ENCODE data around the gene PIM3. TPM values are rescaled to one million over a fixed set of nuclear protein-coding genes. Genes with fewer than 3 reads are reported as not detected.
A peak's percentile ranks its signal among the peaks of the same experiment; 100 is the strongest.

Gene PIM3
- total and polyA plus RNA-seq, 4 donors: 14.5 to 44.0 (median 28.1) TPM

DNA sequence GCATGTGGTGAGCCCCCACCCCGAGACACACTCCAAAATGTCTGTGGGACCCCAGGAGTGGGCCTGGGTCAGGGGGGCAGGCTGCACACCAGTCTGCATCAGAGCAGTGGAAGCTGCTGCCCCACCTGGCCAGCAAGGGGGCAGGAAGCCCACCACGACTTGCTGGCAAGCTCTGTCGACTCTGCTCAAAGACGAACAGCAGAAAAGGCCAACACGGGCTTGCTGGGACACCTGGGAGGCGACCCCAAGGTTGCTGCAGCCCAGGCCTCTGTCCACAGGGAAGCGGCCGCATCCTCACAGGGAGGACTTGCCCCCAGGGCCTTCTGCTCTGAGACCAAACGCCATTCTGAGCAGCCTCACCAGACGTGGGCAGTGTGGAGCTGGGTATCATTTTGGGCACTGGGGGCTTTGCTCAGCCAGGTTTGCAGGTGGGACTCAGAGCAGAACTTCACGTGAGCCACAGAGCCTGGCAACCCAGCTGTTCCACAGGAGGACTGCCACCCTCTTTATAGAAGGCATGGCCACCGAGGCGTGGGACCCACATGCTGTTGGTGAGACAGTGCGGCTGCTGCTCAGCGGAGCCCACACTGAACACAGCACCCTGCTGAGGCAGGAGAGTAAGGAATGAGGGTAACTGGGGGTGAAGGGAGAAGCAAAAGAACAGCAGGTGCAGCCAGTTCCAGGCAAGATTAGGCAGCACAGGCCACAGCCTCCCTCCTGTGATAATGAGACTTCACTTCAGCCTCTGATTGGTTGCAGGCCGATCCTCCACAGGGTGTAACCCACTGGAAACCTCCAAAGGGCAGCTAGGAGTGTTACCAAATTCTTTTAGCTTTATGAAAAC, 41.0 kb downstream of the PIM3 start:
- H3K36me3 ChIP-seq (ENCODE audit: control insufficient read depth in 4 of 4, insufficient read depth in 3 of 4, low read depth in 1 of 4, low read length in 3 of 4): no peaks in the 10 kb centered on the region
- WGBS: 90% methylated on average over 16 of the region's 16 CpGs
- H3K27me3 ChIP-seq (ENCODE audit: control insufficient read depth in 4 of 4, insufficient read depth in 4 of 4, low read length in 3 of 4): no peaks in the 10 kb centered on the region
- peaks cover 0 to 3% (median 0%) of the 10 kb centered on the region in 4 donors for H3K4me1 ChIP-seq (ENCODE audit: control insufficient read depth in 4 of 4, insufficient read depth in 4 of 4, low read length in 3 of 4)
- TF ChIP-seq HNF4A (conservative IDR thresholded peaks at IDR 0.05): no peak
- no peak for TF ChIP-seq FOXA1 (IDR thresholded peaks at IDR 0.05)
- no peak for TF ChIP-seq ZBTB33 (IDR thresholded peaks at IDR 0.05)
- TF ChIP-seq, protein P1, sequence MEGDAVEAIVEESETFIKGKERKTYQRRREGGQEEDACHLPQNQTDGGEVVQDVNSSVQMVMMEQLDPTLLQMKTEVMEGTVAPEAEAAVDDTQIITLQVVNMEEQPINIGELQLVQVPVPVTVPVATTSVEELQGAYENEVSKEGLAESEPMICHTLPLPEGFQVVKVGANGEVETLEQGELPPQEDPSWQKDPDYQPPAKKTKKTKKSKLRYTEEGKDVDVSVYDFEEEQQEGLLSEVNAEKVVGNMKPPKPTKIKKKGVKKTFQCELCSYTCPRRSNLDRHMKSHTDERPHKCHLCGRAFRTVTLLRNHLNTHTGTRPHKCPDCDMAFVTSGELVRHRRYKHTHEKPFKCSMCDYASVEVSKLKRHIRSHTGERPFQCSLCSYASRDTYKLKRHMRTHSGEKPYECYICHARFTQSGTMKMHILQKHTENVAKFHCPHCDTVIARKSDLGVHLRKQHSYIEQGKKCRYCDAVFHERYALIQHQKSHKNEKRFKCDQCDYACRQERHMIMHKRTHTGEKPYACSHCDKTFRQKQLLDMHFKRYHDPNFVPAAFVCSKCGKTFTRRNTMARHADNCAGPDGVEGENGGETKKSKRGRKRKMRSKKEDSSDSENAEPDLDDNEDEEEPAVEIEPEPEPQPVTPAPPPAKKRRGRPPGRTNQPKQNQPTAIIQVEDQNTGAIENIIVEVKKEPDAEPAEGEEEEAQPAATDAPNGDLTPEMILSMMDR (IDR thresholded peaks at IDR 0.05; ENCODE audit: low read depth, low read length, missing input control): no peak
- TF ChIP-seq RAD21 (IDR thresholded peaks at IDR 0.05): no peak
- TF ChIP-seq, protein P2, sequence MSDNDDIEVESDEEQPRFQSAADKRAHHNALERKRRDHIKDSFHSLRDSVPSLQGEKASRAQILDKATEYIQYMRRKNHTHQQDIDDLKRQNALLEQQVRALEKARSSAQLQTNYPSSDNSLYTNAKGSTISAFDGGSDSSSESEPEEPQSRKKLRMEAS (IDR thresholded peaks at IDR 0.05): no peak
- TF ChIP-seq YY1 (IDR thresholded peaks at IDR 0.05): no peak
- no peak for TF ChIP-seq NR2F2 (IDR thresholded peaks at IDR 0.05)
- TF ChIP-seq RXRA (IDR thresholded peaks at IDR 0.05): no peak
- TF ChIP-seq HNF4G (IDR thresholded peaks at IDR 0.05): no peak
- TF ChIP-seq TAF1 (conservative IDR thresholded peaks at IDR 0.05): no peak
- TF ChIP-seq ATF3 (IDR thresholded peaks at IDR 0.05): no peak
- TF ChIP-seq JUND (IDR thresholded peaks at IDR 0.05): no peak
- TF ChIP-seq EGR1 (IDR thresholded peaks at IDR 0.05; ENCODE audit: low read depth in 2 of 2): no peak
- H3K27ac ChIP-seq (ENCODE audit: low read depth in 1 of 2, low read length in 2 of 2): no peak overlapping the region
- H3K9ac ChIP-seq (ENCODE audit: low read depth in 1 of 2, low read length in 2 of 2): no peak overlapping the region
- no peak overlapping the region for H3K4me3 ChIP-seq (ENCODE audit: low read depth in 1 of 3, low read length in 3 of 3)
- peak; percentile 40 for DNase-seq (ENCODE audit: low spot score)
- H3K9me3 ChIP-seq (ENCODE audit: control insufficient read depth in 4 of 4, low read length in 3 of 4): no peaks in the 10 kb centered on the region

- Histone ChIP-seq H3K4me3 (ENCODE audit: low read depth in 1 of 3, low read length in 3 of 3) (no peak overlapping the region), H3K9me3 (ENCODE audit: control insufficient read depth in 4 of 4, low read length in 3 of 4) (no peaks in the 10 kb centered on the region), H3K4me1 (ENCODE audit: control insufficient read depth in 4 of 4, insufficient read depth in 4 of 4, low read length in 3 of 4) (peaks cover 0 to 3% (median 0%) of the 10 kb centered on the region in 4 donors), H3K27me3 (ENCODE audit: control insufficient read depth in 4 of 4, insufficient read depth in 4 of 4, low read length in 3 of 4) (no peaks in the 10 kb centered on the region), H3K27ac (ENCODE audit: low read depth in 1 of 2, low read length in 2 of 2) (no peak overlapping the region), H3K9ac (ENCODE audit: low read depth in 1 of 2, low read length in 2 of 2) (no peak overlapping the region), H3K36me3 (ENCODE audit: control insufficient read depth in 4 of 4, insufficient read depth in 3 of 4, low read depth in 1 of 4, low read length in 3 of 4) (no peaks in the 10 kb centered on the region)
- 80% methylated on average over 7 of the region's 7 CpGs for WGBS
- DNase-seq (ENCODE audit: low spot score): peak; percentile 33
- no peak for TF ChIP-seq TAF1 (conservative IDR thresholded peaks at IDR 0.05)
- TF ChIP-seq HNF4G (IDR thresholded peaks at IDR 0.05): no peak
- TF ChIP-seq, protein P1 (IDR thresholded peaks at IDR 0.05; ENCODE audit: low read depth, low read length, missing input control): no peak
- no peak for TF ChIP-seq REST (IDR thresholded peaks at IDR 0.05)
- no peak for TF ChIP-seq NR2F2 (IDR thresholded peaks at IDR 0.05)
- TF ChIP-seq FOXA1 (IDR thresholded peaks at IDR 0.05): no peak
- TF ChIP-seq SP1 (IDR thresholded peaks at IDR 0.05): no peak
- TF ChIP-seq GABPA (IDR thresholded peaks at IDR 0.05 in 1 of 2, conservative IDR thresholded peaks at IDR 0.05 in 1 of 2): no peak
- TF ChIP-seq, protein P2 (IDR thresholded peaks at IDR 0.05): no peak
- no peak for TF ChIP-seq ATF3 (IDR thresholded peaks at IDR 0.05)
- no peak for TF ChIP-seq RXRA (IDR thresholded peaks at IDR 0.05)
- TF ChIP-seq RAD21 (IDR thresholded peaks at IDR 0.05): no peak
- no peak for TF ChIP-seq FOXA2 (IDR thresholded peaks at IDR 0.05)
Measured at GRCh38 chr22:50002791-50003190, 42.2 kb downstream of the PIM3 start.
